Posterior cingulate gyrus (tissue), 11 donors: ENCODE data around the gene ADAMTS4.
A peak's percentile ranks its signal among the peaks of the same experiment; 100 is the strongest.

Experiments
- DNase-seq, 10 donors: peaks; one replicate each; pipeline versions ENCODE4 v3.0.0 to v3.0.0-alpha.2; 2020 to 2021; ENCODE audit warnings: mixed read lengths in 3 of 10
- intact Hi-C: fragments of 100-400 bp; cut with DNase I; formaldehyde crosslinking; loops from one replicate; pipeline ENCODE4 v1.15.1; 2023

Gene ADAMTS4

DNA sequence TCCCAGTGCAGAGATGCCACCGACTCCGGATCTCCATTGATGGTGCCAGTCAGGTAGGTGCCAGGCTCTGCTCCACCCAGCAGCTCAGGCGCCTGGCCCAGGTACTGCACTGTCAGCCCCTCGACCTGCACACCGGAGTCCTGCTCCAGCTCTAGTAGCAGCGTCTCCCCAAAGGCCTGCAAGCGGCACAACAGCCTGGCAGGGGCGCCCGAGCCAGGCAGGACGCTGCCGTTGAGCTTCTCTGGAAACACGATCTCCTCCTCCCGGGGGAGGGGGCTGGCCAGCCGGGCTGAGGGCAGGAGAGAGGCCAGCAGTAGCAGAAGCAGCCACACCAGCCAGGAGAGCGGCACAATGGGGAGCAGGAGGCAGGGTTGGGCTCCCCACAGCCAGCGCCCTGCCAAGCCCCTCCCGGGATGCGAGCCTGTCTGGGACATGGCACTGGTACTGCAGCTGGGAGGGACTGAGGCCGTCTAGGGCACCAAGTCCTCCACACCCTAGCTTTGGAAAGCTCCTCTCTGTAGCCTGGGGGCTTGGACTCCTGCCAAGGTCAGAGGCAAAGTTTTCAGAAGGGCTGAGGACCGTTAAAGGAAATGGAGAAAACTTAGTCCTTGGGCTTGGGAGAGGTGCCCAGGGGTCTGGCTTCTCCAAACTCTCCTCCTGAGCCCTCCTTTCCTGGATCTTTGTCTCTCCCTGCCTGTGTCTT, 509 bp downstream of the ADAMTS4 start:
- peak in 6 of 10 donors; percentile 33 to 91 (median 78) for DNase-seq

DNA sequence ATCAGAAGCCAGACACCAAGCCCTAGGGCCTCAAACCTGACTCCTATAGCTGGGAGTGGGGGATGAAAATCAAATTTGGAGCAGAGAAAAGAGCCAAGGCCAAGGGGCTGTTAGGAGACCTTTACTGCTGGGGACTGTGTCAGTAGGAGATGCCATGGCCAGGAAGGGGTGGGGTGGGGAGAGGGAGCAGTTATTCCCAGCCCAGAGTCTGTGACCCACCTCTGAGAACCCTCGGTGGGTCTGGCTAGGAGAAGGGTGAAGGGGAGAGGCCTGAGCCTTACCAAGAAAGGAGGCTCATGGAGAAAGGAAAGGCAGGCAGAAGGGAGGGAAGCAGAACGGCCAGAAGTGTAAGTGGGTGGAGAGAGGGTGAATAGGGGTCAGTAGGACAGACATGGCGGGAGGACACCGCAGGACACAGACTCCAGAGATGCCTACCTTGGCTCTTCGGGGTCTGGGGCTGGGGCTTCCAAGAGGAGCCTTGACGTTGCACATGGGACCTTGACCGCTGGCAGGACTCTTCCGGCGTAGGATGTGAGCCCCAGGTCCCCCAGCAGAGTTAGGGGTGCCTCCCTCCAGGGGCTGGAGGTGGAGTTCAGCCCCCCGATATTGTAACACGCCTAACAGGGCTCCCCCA, 1.2 kb downstream of the ADAMTS4 start:
- DNase-seq = peak in 1 of 10 donors; percentile 47
- intact Hi-C loops = loop anchor here (10.0 kb wide), 1 partner anchor 187 kb away; no protein-coding TSS in a partner anchor

More for the DNA sequence above, 509 bp downstream of the ADAMTS4 start:
- intact Hi-C loops = loop anchor here (10.0 kb wide), 1 partner anchor 186 kb away; no protein-coding TSS in a partner anchor

DNA sequence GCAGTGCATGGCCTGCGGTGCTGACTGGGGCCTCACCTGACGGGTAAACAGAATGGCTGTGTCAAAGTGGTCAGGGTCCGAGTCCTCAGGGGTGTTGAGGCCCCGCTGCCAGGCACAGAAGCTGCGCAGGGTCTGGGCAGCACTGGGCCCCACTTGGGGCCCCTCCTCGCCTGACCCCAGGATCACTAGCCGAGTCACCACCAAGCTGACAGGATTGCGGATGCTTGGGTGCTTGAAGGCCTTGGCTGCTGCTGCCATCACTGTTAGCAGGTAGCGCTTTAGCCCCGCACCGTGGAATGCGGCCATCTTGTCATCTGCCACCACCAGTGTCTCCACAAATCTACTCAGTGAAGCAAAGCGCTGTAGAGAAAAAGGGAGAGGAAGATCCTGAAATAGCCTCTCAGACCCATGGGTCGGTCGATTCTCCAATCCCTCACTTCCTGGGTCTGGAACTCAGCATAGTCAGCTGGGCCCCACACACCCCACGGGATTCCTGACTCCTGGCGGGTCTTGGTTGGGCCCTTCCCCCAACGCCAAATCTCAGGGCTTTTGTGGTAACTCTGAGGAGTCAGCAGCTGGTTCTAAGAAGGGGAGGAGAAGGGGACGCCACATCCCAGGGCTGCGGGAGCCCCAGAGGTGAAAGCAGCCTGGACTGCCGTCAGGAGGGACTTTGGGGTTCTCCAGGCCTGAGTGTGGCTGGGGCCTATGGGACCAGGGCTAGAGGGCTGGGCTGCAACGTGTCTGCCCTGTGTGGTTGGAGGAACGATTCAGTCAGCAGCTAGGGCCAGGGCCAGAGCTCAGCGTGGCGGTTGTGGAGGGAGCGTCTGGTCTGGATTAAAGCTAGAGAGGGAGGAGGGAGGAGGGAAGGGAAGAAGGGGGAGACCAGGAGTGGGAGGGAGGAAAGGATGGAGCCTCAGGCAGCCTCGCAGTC, 2.1 kb downstream of the ADAMTS4 start:
- intact Hi-C loops = loop anchor here (10.0 kb wide), 1 partner anchor 188 kb away; no protein-coding TSS in a partner anchor
- DNase-seq = peak in 2 of 10 donors; percentile 43 to 82

DNA sequence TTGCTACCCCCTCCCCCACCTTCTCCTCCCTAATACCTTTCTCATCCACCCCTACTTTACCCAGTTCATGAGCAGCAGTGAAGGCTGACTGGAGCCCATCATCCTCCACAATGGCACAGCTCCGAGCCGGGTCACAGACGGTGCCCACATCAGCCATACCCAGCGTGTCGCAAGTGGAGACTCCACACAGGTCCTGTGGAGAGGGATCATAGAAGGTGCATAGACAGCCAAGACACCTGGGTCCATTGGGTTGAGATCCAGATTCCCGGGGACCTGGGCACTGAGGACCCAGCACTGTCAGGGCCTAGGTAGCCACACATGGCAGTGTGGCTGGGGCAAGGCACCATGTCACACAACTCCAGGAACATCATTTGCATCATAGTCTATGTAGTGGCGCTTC, 2.7 kb downstream of the ADAMTS4 start:
- intact Hi-C loops = loop anchor here (10.0 kb wide), 1 partner anchor 189 kb away; no protein-coding TSS in a partner anchor
- peak in 1 of 10 donors; percentile 73 for DNase-seq

DNA sequence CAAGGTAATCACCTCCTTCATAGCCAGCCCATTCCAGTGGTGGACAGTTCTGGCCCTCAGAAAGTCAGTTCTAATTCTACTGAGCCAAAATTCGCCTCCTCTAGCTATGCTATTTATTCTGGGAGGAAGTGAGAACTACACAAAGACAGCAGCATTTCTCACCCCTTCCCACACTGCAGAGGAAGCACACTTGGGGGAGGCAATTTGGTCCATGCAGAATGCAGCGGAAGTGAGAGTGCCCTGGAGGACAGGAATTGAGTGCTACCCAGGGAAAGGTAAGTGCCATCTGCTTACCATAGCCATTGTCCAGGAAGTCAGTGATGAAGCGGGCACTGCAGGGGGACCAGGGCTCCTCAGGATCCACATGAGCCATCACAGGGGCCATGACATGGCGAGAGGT, 3.7 kb downstream of the ADAMTS4 start:
- intact Hi-C loops = loop anchor here (10.0 kb wide), 1 partner anchor 190 kb away; no protein-coding TSS in a partner anchor
- DNase-seq = peak in 2 of 10 donors; percentile 25 to 88

DNA sequence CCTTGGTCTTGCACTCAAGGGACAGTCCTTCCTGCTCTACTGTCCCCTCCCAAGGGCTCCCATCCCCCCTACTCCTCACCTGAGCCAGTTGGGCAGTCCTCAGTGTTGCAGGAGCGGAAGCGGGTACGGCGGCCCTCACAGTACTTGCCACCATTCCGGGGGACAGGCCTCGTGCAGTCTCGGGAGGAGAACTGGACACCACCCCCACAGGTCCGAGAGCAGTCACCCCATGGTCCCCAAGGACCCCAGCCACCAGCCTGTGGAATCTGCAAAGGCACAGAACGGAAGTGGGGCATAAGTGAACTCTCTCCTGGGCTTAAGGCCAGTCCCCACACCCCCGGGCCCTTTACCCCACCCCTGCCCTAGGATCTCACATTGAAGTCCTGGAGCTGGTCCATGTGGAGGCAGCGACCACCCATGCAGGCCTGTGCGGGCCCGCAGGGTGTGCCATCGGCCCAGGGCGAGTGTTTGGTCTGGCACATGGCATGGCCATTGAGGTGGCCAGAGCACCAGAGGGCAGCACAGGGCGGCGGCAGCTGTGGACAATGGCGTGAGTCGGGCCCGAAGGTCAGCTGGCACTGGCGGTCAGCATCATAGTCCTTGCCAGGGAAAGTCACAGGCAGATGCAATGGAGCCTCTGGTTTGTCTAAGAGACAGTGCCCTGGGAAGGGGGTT, 5.2 kb downstream of the ADAMTS4 start:
- DNase-seq = peak; percentile 68 to 97 (median 82)
- intact Hi-C loops = loop anchor here (5.0 to 10.0 kb wide), 2 partner anchors 34 to 191 kb away; partner anchors contain the start of gene TOMM40L

DNA sequence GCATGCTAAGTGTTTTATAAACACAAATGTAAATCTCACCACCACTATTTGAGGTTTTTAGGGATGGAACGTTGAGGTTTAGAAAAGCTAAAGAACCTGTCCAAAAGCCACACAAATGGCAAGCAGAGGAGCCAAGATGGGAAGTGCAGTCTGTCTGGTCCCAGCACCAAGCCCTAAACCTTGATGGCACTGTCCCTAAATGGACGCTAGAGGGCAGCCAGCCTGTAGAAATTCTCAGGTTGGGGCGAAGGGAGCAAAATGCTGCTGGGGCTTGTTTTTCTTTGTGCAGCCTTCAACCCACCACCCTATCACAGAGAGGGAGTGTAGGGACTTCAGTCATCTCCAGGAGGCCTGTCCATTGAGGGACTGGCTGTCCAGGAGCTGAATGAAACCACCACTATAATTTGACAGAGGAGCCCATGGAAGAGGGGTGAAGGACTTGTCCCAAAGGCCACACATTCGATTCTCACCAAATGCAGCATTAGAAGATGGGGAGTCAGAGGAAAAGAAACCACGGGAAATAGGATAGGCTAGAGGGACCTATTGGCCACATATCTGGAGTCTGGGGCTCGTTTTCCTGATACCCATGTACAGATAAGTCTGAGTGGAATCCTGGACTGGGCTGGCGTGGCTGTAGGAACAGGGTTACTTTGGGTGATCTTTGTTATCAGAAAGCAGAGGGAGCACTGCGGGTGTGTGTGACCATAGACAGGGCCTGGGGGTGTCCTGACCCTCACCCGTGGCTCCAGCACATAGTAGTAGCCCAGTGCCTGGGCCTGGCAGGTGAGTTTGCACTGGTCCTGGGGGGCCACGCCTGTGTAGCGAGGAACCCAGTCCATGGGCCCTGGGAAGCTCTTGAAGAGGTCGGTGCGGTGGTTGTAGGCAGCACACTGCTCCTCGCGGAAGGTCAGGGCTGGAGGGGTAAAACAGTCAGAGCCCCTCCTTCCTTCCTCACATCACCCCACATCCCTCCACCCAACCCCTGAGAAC, 6.1 kb downstream of the ADAMTS4 start:
- DNase-seq = peak in 6 of 10 donors; percentile 67 to 94 (median 74)
- intact Hi-C loops = loop anchor here (5.0 to 10.0 kb wide), 2 partner anchors 35 to 192 kb away; partner anchors contain the start of gene TOMM40L

DNA sequence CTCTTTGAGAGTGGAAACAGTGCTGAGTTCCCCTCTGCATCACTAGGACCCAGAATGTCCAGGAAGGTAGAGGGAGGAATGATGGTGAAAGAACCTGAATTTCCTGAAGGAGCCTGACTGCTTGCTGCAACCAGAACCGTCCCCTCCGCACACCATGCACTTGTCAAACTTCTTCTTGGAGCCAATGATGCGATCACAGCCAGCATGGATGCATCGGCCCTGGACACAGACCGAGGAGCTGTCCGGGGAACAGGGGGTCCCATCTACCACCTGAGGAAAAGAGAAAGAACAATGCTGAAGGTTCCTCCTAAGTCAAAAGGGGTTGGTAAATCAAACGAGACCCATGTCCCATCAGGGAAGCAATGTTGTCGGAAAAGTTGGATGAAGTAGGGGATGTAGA, 6.9 kb downstream of the ADAMTS4 start:
- DNase-seq = peak in 1 of 10 donors; percentile 68
- intact Hi-C loops = loop anchor here (5.0 to 10.0 kb wide), 2 partner anchors 35 to 193 kb away; partner anchors contain the start of gene TOMM40L

DNA sequence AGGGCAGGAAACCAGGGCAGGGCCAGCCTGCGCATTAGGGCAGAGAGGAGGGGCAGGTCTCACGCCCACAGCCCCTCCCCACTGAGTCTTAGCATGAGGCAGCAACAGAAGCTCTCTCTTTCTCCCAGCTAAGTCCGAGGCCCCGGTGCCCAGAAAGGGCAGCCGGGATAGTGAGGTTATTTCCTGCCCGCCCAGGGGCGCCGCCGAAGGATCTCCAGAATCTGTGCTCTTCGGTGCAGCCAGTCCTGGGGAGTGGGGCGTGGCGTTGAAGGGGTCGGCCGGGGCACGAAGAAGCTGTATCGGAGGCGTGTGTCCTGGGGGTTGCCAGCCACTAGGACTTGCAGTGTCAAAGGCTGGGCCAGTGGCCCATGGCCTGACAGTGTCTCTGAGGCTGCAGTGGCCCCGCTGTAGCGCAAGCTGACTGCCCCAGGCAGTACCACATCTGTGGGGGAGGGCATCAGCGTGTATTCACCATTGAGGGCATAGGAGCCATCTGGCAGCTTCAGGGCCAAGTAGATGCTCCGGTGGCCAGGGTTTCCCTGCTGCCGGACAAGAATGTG, 7.8 kb downstream of the ADAMTS4 start:
- peak in 4 of 10 donors; percentile 41 to 92 (median 70) for DNase-seq
- intact Hi-C loops = loop anchor here (5.0 to 10.0 kb wide), 2 partner anchors 36 to 194 kb away; partner anchors contain the start of gene TOMM40L

DNA sequence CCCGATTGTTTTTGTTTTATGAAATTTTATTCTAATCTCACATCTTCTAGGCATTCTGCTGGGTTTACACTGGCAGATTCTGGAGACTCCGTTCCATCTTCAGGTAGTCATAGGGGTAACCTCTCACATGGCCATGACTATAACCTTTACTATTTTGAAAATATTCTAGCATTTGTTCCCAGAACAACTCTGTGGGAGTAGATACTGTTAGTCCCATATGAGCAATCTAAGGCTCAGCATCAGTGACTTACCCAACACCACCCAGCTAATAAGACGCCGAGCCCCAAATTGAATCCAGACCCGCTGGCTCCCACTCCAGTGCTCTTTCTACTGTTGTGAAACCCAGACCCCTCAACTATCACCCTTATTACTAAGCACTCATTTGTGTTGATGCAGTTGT, 9.8 kb downstream of the ADAMTS4 start:
- no peak for DNase-seq
- intact Hi-C loops = no loop called here

DNA sequence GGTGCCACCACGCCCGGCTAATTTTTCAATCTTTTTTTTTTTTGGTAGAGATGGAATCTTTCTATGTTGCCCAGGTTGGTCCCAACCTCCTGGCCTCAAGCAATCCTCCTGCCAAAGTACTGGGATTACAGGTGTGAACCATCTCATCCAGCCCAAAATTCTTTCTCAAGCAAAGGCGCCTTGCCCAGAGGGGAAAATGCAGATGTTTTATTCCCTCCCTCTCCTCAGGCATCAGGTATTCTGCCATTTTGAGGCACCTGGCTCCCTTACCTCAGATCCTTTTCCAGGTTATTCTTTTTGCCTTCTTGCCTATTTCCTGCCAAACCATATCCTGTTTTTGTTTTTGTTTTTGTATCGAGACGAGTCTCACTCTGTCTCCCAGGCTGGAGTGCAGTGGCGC, 10.5 kb downstream of the ADAMTS4 start:
- intact Hi-C loops = no loop called here
- peak in 1 of 10 donors; percentile 5 for DNase-seq

DNA sequence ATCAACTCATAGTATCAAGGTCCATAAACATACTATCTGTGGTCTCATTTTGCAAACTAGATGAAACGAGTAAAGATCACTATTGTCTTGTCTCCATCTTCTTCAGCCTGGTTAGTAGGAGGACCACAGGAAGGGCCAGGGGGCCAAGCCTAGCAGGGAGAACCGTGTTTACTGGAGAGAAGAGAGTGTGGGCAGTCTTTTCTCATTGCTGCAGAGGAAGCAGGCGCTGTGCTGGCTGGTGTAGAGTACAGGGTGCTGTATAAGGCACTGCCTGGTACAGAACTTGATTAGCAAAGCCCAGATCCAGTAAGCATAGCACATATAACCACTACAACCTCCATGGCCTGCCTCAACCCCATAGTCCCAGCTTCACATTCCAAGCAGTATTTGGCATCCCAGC, 11.5 kb downstream of the ADAMTS4 start:
- DNase-seq = peak in 2 of 10 donors; percentile 74 to 76
- intact Hi-C loops = no loop called here

DNA sequence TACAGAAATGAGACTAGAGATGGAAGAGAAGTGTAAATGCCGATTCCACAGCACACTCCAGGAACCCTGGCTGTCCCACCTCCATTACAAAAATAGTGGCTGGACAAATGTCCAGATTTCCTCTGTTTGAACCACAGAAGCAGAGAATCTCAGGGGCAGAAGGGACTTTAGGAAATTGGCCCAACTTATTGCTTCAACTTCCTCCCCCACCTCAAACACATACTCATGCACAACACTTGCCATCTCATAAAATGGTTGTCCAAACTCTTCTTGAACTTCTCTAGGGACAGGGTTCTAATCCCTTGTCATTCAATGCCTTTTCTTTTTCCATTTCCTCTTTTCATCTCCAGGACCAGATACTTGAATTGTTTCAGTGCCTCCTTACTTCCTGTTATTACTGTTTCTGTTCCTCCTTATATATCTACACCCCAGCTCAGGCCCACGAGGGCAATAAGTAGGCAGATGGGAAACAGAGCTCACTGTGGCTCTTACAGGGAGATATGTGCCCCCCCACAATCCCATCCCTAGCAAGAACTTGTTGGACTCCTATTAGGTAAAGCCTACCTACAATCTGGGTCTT, 13.0 kb downstream of the ADAMTS4 start:
- intact Hi-C loops = no loop called here
- DNase-seq = no peak

DNA sequence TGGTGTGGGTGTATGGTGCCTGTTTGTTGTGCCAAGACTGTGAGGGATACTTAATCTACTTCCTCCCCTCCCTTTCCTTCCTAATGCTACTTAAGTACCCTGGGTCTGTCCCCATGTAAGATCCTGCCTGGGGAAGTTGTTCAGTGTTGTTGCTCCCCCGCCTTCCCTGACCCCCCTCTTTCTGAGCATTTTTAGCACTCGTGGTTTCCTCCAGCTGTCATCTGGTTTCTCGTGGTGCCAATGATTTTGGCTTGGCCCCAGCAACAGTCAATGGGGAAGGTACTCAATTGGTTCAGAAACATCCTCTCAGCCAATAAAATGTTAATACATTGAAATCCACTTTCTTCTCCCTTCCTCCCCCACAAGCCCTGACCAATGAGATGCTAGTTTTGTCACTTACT, 13.6 kb downstream of the ADAMTS4 start:
- DNase-seq = peak in 7 of 10 donors; percentile 48 to 94 (median 74)
- intact Hi-C loops = no loop called here

DNA sequence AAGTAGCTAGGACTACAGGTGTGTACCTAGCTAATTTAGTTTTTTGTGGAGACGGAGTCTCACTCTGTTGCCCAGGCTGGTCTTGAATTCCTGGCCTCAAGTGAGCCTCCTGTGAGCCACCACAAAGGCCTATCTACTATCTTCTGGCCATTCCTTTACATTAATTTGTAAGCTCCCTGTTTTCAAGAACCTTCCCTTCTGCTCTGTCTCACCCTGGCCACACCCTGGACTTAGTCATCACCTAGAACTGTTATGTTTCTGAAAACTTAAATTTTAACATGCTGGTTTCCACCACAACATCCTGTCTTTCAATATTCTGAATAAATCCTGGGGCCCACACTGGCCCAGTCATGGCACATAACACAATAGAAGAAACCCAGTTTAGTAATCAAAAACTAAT, 16.6 kb downstream of the ADAMTS4 start:
- intact Hi-C loops = no loop called here
- DNase-seq = peak in 1 of 10 donors; percentile 11

DNA sequence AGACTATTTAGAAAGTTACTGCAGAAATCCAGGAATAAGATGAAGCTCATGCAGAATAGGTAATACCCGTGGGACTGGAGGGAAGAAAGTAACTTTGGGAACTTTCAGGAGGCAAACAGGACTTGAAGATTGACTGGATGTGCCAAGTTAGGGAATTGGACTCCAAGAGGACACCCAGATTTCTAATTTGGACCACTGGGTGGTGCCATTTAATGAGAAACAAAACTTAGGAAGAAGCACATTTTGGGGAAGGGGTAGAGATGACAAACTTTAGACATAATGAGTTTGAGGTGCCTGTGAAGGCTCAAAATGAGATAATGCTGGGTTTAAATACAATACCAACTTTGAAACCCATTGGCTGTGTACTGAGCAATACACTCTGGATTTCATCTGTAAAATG, 18.2 kb downstream of the ADAMTS4 start:
- intact Hi-C loops = no loop called here
- DNase-seq = no peak

DNA sequence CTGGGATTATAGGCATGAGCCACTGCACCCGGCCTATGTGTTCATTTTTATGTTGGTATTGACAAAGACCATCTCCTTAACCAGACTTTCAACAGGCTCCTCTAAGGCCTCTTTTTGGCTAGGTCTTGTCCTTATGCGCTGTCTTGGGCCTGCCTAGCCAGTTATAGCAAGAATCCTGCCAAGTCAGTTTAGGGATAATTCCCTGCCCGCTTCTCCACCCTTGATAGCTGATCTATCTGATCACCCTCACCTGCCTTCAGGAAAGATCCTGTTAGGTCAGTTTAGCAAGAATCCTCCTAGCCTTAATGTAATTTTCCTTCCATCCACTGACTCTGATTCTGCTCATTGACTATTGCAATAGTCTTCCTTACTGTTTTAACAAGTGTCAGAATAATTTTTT, 19.2 kb downstream of the ADAMTS4 start:
- DNase-seq = peak in 1 of 10 donors; percentile 12
- intact Hi-C loops = loop anchor here (10.0 kb wide), 1 partner anchor 45 kb away; the partner anchor contains the start of genes APOA2 and TOMM40L

DNA sequence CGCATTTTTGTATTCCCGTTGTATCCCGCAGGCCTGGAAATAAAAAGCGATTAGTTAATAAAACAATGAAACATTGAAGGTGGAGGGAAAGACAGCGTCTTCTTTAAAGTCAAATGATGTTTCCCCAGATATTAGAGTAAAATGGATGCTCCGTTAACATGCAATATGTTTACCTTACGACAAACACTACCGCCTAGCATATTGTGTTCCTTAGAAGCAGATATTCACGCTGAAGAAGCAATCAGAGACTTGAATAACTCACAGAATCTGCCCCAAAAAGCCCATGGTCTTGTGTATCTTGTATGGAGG, 21.0 kb downstream of the ADAMTS4 start:
- intact Hi-C loops = loop anchor here (10.0 kb wide), 1 partner anchor 47 kb away; the partner anchor contains the start of genes APOA2 and TOMM40L

More for the DNA sequence above, 21.0 kb downstream of the ADAMTS4 start:
- DNase-seq = no peak
